Measurements from ENCODE around the gene CLEC4F.

- TF ChIP-seq NFE2L1 (CRISPR knock-in tag; IDR thresholded peaks at IDR 0.05) (no peak), ZNF232 (CRISPR knock-in tag; IDR thresholded peaks at IDR 0.05) (no peak), NR3C1 (CRISPR knock-in tag; conservative IDR thresholded peaks at IDR 0.05; ENCODE audit: low read depth) (no peak)
- TF ChIP-seq, protein P1, sequence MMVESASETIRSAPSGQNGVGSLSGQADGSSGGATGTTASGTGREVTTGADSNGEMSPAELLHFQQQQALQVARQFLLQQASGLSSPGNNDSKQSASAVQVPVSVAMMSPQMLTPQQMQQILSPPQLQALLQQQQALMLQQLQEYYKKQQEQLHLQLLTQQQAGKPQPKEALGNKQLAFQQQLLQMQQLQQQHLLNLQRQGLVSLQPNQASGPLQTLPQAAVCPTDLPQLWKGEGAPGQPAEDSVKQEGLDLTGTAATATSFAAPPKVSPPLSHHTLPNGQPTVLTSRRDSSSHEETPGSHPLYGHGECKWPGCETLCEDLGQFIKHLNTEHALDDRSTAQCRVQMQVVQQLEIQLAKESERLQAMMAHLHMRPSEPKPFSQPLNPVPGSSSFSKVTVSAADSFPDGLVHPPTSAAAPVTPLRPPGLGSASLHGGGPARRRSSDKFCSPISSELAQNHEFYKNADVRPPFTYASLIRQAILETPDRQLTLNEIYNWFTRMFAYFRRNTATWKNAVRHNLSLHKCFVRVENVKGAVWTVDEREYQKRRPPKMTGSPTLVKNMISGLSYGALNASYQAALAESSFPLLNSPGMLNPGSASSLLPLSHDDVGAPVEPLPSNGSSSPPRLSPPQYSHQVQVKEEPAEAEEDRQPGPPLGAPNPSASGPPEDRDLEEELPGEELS (CRISPR knock-in tag; IDR thresholded peaks at IDR 0.05), result no peak
Measured at GRCh38 chr2:70799706-70800105, 20.7 kb downstream of the CLEC4F start.

All from WTC11 (cell line).